Measurements from ENCODE around the gene SMTNL2. TPM values are rescaled to one million over a fixed set of nuclear protein-coding genes. Genes with fewer than 3 reads are reported as not detected.
"Not testable (repeated sequence)": the region's sequence is repeated elsewhere in the genome, so short reads cannot be mapped to it uniquely, and the experiment has no call there.

Gene SMTNL2
- total and polyA plus RNA-seq, 10 donors = 0.22 to 1.5 (median 0.80) TPM

DNA sequence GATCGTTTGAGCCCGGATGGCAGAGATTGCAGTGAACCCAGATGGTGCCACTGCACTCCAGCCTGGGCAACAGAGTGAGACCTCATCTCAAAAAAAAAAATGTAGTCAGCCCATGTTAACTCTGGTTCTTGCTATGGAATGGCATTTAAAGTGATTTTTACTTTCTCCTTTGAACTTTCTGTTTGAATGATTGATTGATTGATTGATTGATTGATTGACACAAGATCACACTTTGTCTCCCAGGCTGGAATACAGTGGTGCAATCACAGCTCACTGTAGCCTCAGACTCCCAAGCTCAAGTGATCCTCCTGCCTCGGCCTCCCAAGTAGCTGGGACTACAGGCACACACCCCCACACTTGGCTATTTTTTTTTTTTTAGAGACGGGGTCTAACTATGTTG lies 17.0 kb downstream of the SMTNL2 start:
- 85 to 92% (median 91%) methylated on average over 4 of the region's 4 CpGs for WGBS, 5 donors
- no peak overlapping the region for H3K4me3 ChIP-seq
- peaks cover 0 to 20% (median 8%) of the 10 kb centered on the region in 6 donors for H3K4me1 ChIP-seq
- no peaks in the 10 kb centered on the region for H3K9me3 ChIP-seq
- no peak overlapping the region for H3K27ac ChIP-seq
- DNase-seq = no peak
- intact Hi-C loops (cut with DNase I; ENCODE audit: low total_unique reads) = no loop called here
- TF ChIP-seq POLR2A (IDR thresholded peaks at IDR 0.05) (no peak), POLR2AphosphoS5 (IDR thresholded peaks at IDR 0.05) (no peak)
- TF ChIP-seq, protein P1, sequence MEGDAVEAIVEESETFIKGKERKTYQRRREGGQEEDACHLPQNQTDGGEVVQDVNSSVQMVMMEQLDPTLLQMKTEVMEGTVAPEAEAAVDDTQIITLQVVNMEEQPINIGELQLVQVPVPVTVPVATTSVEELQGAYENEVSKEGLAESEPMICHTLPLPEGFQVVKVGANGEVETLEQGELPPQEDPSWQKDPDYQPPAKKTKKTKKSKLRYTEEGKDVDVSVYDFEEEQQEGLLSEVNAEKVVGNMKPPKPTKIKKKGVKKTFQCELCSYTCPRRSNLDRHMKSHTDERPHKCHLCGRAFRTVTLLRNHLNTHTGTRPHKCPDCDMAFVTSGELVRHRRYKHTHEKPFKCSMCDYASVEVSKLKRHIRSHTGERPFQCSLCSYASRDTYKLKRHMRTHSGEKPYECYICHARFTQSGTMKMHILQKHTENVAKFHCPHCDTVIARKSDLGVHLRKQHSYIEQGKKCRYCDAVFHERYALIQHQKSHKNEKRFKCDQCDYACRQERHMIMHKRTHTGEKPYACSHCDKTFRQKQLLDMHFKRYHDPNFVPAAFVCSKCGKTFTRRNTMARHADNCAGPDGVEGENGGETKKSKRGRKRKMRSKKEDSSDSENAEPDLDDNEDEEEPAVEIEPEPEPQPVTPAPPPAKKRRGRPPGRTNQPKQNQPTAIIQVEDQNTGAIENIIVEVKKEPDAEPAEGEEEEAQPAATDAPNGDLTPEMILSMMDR (IDR thresholded peaks at IDR 0.05 in 8 of 11, conservative IDR thresholded peaks at IDR 0.05 in 3 of 11) = no peak
- H3K27me3 ChIP-seq (replicated peaks in 1 of 7) = peaks cover 0 to 34% (median 3%) of the 10 kb centered on the region in 7 donors
- no peaks in the 10 kb centered on the region for H3K36me3 ChIP-seq

DNA sequence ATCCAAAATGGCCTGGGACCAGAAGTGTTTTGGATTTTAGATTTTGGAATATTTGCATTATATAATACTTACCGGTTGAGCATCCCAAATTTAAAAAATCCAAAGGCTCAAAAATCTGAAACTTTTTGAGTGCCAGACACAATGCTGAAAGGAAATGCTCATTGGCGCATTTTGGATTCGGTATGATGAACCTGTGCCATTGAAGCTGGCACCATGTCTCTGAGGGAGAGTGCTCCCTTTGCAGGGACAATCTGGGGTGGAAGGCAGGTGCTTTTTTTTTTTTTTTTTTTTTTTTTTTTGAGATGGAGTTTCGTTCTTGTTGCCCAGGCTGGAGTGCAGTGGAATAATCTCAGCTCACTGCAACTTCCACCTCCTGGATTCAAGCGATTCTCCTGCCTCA lies 17.7 kb downstream of the SMTNL2 start:
- TF ChIP-seq POLR2A (IDR thresholded peaks at IDR 0.05) (no peak), POLR2AphosphoS5 (IDR thresholded peaks at IDR 0.05) (no peak)
- TF ChIP-seq, protein P1 (IDR thresholded peaks at IDR 0.05 in 8 of 11, conservative IDR thresholded peaks at IDR 0.05 in 3 of 11) = no peak
- peaks cover 0 to 27% (median 8%) of the 10 kb centered on the region in 6 donors for H3K4me1 ChIP-seq
- no peak overlapping the region for H3K4me3 ChIP-seq

DNA sequence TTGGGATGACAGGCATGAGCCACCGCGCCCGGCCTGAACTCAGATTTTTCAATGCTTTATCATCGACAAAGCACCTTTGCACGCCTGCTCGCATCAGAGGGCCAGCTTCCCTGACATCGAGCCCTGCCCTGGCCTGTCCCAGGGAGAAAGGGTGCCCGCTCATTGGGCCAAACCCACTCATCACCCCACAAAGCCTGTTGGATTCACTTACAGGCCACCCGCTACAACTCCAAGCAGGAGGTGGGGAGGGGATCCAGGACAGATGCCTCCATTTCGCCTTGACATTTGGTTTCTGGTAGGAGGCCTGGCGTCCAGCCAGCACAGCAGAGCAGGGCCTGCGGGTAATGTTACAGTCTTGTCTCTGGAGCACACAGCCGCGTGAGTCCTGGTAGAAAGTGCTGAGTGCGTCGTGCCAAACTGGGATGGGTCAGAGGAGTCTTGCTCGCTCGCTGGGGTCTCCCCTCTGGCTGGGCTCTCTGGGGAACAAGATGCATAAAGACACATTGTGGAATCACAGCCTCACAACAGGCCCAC lies 19.8 kb downstream of the SMTNL2 start:
- Histone ChIP-seq H3K9me3 (no peaks in the 10 kb centered on the region), H3K27me3 (replicated peaks in 1 of 7) (peaks cover 0 to 23% (median 0%) of the 10 kb centered on the region in 7 donors), H3K4me1 (peaks cover 0 to 44% (median 18%) of the 10 kb centered on the region in 6 donors), H3K4me3 (no peak overlapping the region), H3K27ac (peak overlapping the region in 2 of 8 donors; percentile 5 to 28), H3K36me3 (no peaks in the 10 kb centered on the region)
- WGBS, 5 donors = 78 to 93% (median 81%) methylated on average over 15 to 18 of the region's 18 CpGs
- TF ChIP-seq POLR2A (IDR thresholded peaks at IDR 0.05) (no peak), POLR2AphosphoS5 (IDR thresholded peaks at IDR 0.05) (no peak)
- TF ChIP-seq, protein P1 (IDR thresholded peaks at IDR 0.05 in 8 of 11, conservative IDR thresholded peaks at IDR 0.05 in 3 of 11) = no peak
- peak; percentile 71 for DNase-seq
- intact Hi-C loops (cut with DNase I; ENCODE audit: low total_unique reads) = no loop called here

More for the DNA sequence above, 17.7 kb downstream of the SMTNL2 start:
- Histone ChIP-seq H3K36me3 (no peaks in the 10 kb centered on the region), H3K27ac (no peak overlapping the region), H3K27me3 (replicated peaks in 1 of 7) (peaks cover 0 to 30% (median 3%) of the 10 kb centered on the region in 7 donors), H3K9me3 (no peaks in the 10 kb centered on the region)
- intact Hi-C loops (cut with DNase I; ENCODE audit: low total_unique reads) = no loop called here
- no peak for DNase-seq
- 81 to 93% (median 89%) methylated on average over 5 of the region's 5 CpGs for WGBS, 5 donors

DNA sequence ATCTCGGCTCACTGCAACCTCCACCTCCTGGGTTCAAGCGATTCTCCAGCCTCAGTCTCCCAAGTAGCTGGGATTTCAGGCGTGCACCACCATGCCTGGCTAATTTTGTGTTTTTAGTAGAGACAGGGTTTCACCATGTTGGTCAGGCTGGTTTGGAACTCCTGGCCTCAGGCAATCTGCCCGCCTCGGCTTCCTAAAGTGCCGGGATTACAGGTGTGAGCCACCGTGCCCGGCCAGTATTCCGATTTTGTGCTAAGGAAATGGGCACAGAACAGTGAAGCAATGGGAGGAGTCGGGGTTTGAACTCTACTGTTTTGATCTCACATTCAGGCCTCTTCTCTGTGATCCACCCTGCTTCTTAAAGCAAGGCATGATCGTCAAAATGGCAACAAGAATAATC lies 20.4 kb downstream of the SMTNL2 start:
- DNase-seq; H3K4me3 ChIP-seq; H3K36me3 ChIP-seq; H3K9me3 ChIP-seq; intact Hi-C loops (cut with DNase I; ENCODE audit: low total_unique reads): not testable (repeated sequence)
- H3K27ac ChIP-seq = peak overlapping the region in 2 of 8 donors; percentile 5 to 28
- 88 to 96% (median 91%) methylated on average over 11 of the region's 11 CpGs for WGBS, 5 donors
- peaks cover 0 to 38% (median 15%) of the 10 kb centered on the region in 6 donors for H3K4me1 ChIP-seq
- peaks cover 0 to 17% (median 0%) of the 10 kb centered on the region in 7 donors for H3K27me3 ChIP-seq (replicated peaks in 1 of 7)

All from spleen (tissue), 11 donors.